ENCODE data around the gene ADAMTS17. TPM values are rescaled to one million over a fixed set of nuclear protein-coding genes. Genes with fewer than 3 reads are reported as not detected.

Gene ADAMTS17
- total RNA-seq, 4 donors from 2014 or later: 6.0 to 17.6 (median 8.2) TPM

- no peaks in the 10 kb centered on the region for H3K9me3 ChIP-seq
- intact Hi-C loops (cut with DNase I; ENCODE audit: low total_unique reads): no loop called here
- peak in 2 of 3 donors; percentile 36 to 51 for TF ChIP-seq POLR2AphosphoS5 (IDR thresholded peaks at IDR 0.05)
- no peak for TF ChIP-seq CTCF (IDR thresholded peaks at IDR 0.05)
- TF ChIP-seq EP300 (IDR thresholded peaks at IDR 0.05; ENCODE audit: low read depth): no peak
- TF ChIP-seq POLR2A (IDR thresholded peaks at IDR 0.05): no peak
- peaks cover 5 to 29% (median 13%) of the 10 kb centered on the region in 4 donors for H3K4me1 ChIP-seq
- H3K27ac ChIP-seq: peak overlapping the region; percentile 16 to 74 (median 38)
- in situ Hi-C loops (cut with MboI; ENCODE audit: low pct_ligation_motif_present in 1 of 4, low pct_unique_long_range_greater_than_20kb in 1 of 4, low sequenced_read_pairs in 3 of 4): no loop called here
- peak; percentile 21 for DNase-seq
- H3K27me3 ChIP-seq: no peaks in the 10 kb centered on the region
- no peak overlapping the region for H3K4me3 ChIP-seq
- 27 to 45% methylated on average over 10 to 15 of the region's 15 CpGs for WGBS, 2 donors (ENCODE audit: low coverage in 1 of 2)
- H3K36me3 ChIP-seq: no peaks in the 10 kb centered on the region
Measured at GRCh38 chr15:100111125-100112060, 230.4 kb downstream of the ADAMTS17 start.

GRCh38 chr15:100109486-100110035, 232.2 kb downstream of the ADAMTS17 start:
- TF ChIP-seq POLR2A (IDR thresholded peaks at IDR 0.05) (no peak), CTCF (IDR thresholded peaks at IDR 0.05) (no peak), EP300 (IDR thresholded peaks at IDR 0.05; ENCODE audit: low read depth) (no peak), POLR2AphosphoS5 (IDR thresholded peaks at IDR 0.05) (no peak)
- intact Hi-C loops (cut with DNase I; ENCODE audit: low total_unique reads): no loop called here
- in situ Hi-C loops (cut with MboI; ENCODE audit: low pct_ligation_motif_present in 1 of 4, low pct_unique_long_range_greater_than_20kb in 1 of 4, low sequenced_read_pairs in 3 of 4): no loop called here
- WGBS, 2 donors (ENCODE audit: low coverage in 1 of 2): 87 to 100% methylated on average over 1 to 13 of the region's 14 CpGs
- Histone ChIP-seq H3K27ac (no peak overlapping the region), H3K27me3 (no peaks in the 10 kb centered on the region), H3K4me3 (no peak overlapping the region), H3K9me3 (no peaks in the 10 kb centered on the region), H3K4me1 (peaks cover 5 to 24% (median 11%) of the 10 kb centered on the region in 4 donors), H3K36me3 (no peaks in the 10 kb centered on the region)
- DNase-seq: no peak

GRCh38 chr15:100108846-100109245, 232.9 kb downstream of the ADAMTS17 start:
- in situ Hi-C loops (cut with MboI; ENCODE audit: low pct_ligation_motif_present in 1 of 4, low pct_unique_long_range_greater_than_20kb in 1 of 4, low sequenced_read_pairs in 3 of 4): no loop called here
- no peak for TF ChIP-seq EP300 (IDR thresholded peaks at IDR 0.05; ENCODE audit: low read depth)
- TF ChIP-seq CTCF (IDR thresholded peaks at IDR 0.05): no peak
- TF ChIP-seq POLR2A (IDR thresholded peaks at IDR 0.05): no peak
- TF ChIP-seq POLR2AphosphoS5 (IDR thresholded peaks at IDR 0.05): no peak

GRCh38 chr15:100108346-100108745, 233.4 kb downstream of the ADAMTS17 start:
- 95% methylated on average over 8 of the region's 8 CpGs; no CpG with 5 or more reads in 1 of the 2 donors for WGBS, 2 donors (ENCODE audit: low coverage in 1 of 2)
- H3K4me1 ChIP-seq: peaks cover 5 to 11% (median 9%) of the 10 kb centered on the region in 4 donors
- in situ Hi-C loops (cut with MboI; ENCODE audit: low pct_ligation_motif_present in 1 of 4, low pct_unique_long_range_greater_than_20kb in 1 of 4, low sequenced_read_pairs in 3 of 4): no loop called here

More at GRCh38 chr15:100108846-100109245, 232.9 kb downstream of the ADAMTS17 start:
- intact Hi-C loops (cut with DNase I; ENCODE audit: low total_unique reads): no loop called here
- WGBS, 2 donors (ENCODE audit: low coverage in 1 of 2): 94% methylated on average over 15 of the region's 15 CpGs; no CpG with 5 or more reads in 1 of the 2 donors
- Histone ChIP-seq H3K4me3 (no peak overlapping the region), H3K36me3 (no peaks in the 10 kb centered on the region), H3K9me3 (no peaks in the 10 kb centered on the region), H3K4me1 (peaks cover 5 to 16% (median 9%) of the 10 kb centered on the region in 4 donors), H3K27me3 (no peaks in the 10 kb centered on the region), H3K27ac (no peak overlapping the region)
- no peak for DNase-seq

More at GRCh38 chr15:100108346-100108745, 233.4 kb downstream of the ADAMTS17 start:
- H3K4me3 ChIP-seq: no peak overlapping the region
- intact Hi-C loops (cut with DNase I; ENCODE audit: low total_unique reads): no loop called here
- DNase-seq: no peak
- no peak overlapping the region for H3K27ac ChIP-seq
- no peaks in the 10 kb centered on the region for H3K36me3 ChIP-seq
- TF ChIP-seq POLR2AphosphoS5 (IDR thresholded peaks at IDR 0.05) (no peak), POLR2A (IDR thresholded peaks at IDR 0.05) (no peak), CTCF (IDR thresholded peaks at IDR 0.05) (no peak), EP300 (IDR thresholded peaks at IDR 0.05; ENCODE audit: low read depth) (no peak)
- H3K27me3 ChIP-seq: no peaks in the 10 kb centered on the region
- H3K9me3 ChIP-seq: no peaks in the 10 kb centered on the region
